ENCODE results near the gene EFCAB8. TPM values are rescaled to one million over a fixed set of nuclear protein-coding genes. Genes with fewer than 3 reads are reported as not detected.

The EFCAB8 gene
- polyA plus RNA-seq, 2 donors = 0.11 to 0.28 TPM

DNA sequence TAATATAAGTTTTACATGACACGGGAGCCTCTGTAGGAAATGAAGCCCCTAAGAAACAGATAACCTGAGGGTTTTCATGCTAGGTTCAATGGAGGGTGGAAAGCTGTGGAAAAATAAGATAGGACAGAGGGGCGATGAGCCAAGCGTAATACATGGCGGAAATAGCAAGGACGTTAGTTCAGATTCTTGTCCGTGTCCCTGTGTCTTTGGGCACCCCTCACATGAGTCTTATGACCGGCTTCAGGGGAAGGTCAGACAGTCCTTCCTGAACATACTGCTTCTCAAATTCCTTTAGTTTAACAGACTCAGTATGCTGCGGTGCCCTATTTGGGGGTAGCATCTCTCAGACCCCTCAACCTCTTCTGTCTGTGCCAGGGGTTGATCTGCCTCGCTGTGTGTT lies 20.8 kb downstream of the EFCAB8 start:
- no peak overlapping the region for H3K27ac ChIP-seq (ENCODE audit: low read depth in 2 of 2, low read length in 1 of 2)
- 94 to 96% methylated on average over 9 of the region's 9 CpGs for whole genome bisulfite sequencing, 2 donors

DNA sequence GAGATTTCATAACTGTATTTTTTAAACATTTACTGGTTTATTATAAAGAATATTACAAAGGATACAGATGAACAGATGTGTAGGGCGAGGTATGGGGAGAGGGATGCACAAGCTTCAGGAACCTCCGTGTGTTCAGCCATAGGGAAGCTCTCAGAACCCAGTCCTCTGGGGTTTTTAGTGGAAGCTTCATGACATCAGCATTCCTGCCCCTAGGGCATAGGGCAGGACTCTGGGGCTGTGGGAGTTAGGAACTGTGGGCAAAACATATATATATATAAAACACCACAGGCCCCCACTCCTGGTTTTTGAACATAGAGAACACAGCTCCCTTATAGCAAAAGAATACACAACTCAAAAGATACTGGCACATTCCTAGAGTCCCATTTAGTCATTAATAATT lies 21.9 kb downstream of the EFCAB8 start:
- 68 to 73% methylated on average over 2 of the region's 2 CpGs for WGBS, 2 donors
- Histone ChIP-seq H3K27ac (ENCODE audit: low read depth in 2 of 2, low read length in 1 of 2) (no peak overlapping the region), H3K27me3 (ENCODE audit: control insufficient read depth in 1 of 2, insufficient read depth in 2 of 2, low read length in 2 of 2) (no peaks in the 10 kb centered on the region), H3K4me3 (ENCODE audit: low read depth in 1 of 2, low read length in 2 of 2) (no peak overlapping the region), H3K4me1 (ENCODE audit: control insufficient read depth in 2 of 2, insufficient read depth in 2 of 2, low read length in 1 of 2) (peaks cover 0 to 2% of the 10 kb centered on the region in 2 donors), H3K9me3 (ENCODE audit: control insufficient read depth in 2 of 2, insufficient read depth in 1 of 2, low read depth in 1 of 2, low read length in 1 of 2) (peaks cover 0 to 3% of the 10 kb centered on the region in 2 donors), H3K36me3 (ENCODE audit: control insufficient read depth in 2 of 2, insufficient read depth in 2 of 2, low read length in 1 of 2) (no peaks in the 10 kb centered on the region)

More for the DNA sequence above, 20.8 kb downstream of the EFCAB8 start:
- Histone ChIP-seq H3K4me1 (ENCODE audit: control insufficient read depth in 2 of 2, insufficient read depth in 2 of 2, low read length in 1 of 2) (peaks cover 0 to under 1% of the 10 kb centered on the region in 2 donors), H3K36me3 (ENCODE audit: control insufficient read depth in 2 of 2, insufficient read depth in 2 of 2, low read length in 1 of 2) (no peaks in the 10 kb centered on the region), H3K4me3 (ENCODE audit: low read depth in 1 of 2, low read length in 2 of 2) (no peak overlapping the region), H3K27me3 (ENCODE audit: control insufficient read depth in 1 of 2, insufficient read depth in 2 of 2, low read length in 2 of 2) (no peaks in the 10 kb centered on the region), H3K9me3 (ENCODE audit: control insufficient read depth in 2 of 2, insufficient read depth in 1 of 2, low read depth in 1 of 2, low read length in 1 of 2) (peaks cover 0 to 3% of the 10 kb centered on the region in 2 donors)

DNA sequence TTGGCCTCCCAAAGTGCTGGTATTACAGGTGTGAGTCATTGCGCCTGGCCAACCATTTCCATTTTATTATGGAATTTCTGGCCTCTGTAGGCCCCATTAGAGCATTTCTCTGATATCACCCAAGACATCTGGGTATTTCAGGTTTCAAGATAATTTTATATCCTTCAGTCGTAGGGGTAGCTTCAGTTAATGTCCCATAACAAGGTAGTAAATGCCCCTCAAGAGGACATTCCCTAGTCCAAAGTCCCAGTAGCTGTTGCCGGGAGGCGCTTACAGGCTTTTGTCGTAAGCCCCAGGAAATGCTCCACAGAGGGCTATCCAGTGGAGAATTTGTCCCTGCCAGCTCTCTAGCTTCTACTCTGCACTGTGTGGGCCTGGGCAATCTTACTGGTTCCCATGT lies 24.4 kb downstream of the EFCAB8 start:
- WGBS, 2 donors = 78 to 84% methylated on average over 5 of the region's 5 CpGs
- H3K27me3 ChIP-seq (ENCODE audit: control insufficient read depth in 1 of 2, insufficient read depth in 2 of 2, low read length in 2 of 2) = no peaks in the 10 kb centered on the region

DNA sequence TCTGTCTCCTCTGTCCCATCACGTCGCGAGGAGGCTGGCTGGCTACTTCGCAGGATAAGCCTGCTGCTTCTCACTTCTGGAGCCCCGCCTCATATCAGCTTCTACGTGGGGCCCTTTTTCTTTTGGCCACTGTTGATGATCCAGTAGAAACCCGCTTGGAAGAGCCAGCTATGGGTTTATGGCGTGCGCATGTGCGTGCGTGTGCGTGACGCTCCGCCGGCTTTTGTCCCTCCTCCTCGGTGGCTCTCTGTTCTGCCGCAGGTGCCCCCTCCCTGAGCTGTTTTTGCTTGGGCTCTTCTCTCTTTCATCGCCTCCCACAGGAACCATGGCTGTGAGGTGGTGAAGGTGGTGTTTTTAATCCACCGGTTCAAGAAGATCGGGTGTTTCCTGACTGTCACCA lies 26.5 kb downstream of the EFCAB8 start:
- Histone ChIP-seq H3K27ac (ENCODE audit: low read depth in 2 of 2, low read length in 1 of 2) (no peak overlapping the region), H3K4me3 (ENCODE audit: low read depth in 1 of 2, low read length in 2 of 2) (no peak overlapping the region), H3K4me1 (ENCODE audit: control insufficient read depth in 2 of 2, insufficient read depth in 2 of 2, low read length in 1 of 2) (peaks cover 0 to 2% of the 10 kb centered on the region in 2 donors), H3K36me3 (ENCODE audit: control insufficient read depth in 2 of 2, insufficient read depth in 2 of 2, low read length in 1 of 2) (no peaks in the 10 kb centered on the region), H3K27me3 (ENCODE audit: control insufficient read depth in 1 of 2, insufficient read depth in 2 of 2, low read length in 2 of 2) (no peaks in the 10 kb centered on the region), H3K9me3 (ENCODE audit: control insufficient read depth in 2 of 2, insufficient read depth in 1 of 2, low read depth in 1 of 2, low read length in 1 of 2) (peaks cover 0 to 3% of the 10 kb centered on the region in 2 donors)
- 93 to 94% methylated on average over 20 of the region's 20 CpGs for WGBS, 2 donors

More for the DNA sequence above, 24.4 kb downstream of the EFCAB8 start:
- Histone ChIP-seq H3K4me1 (ENCODE audit: control insufficient read depth in 2 of 2, insufficient read depth in 2 of 2, low read length in 1 of 2) (peaks cover 0 to 2% of the 10 kb centered on the region in 2 donors), H3K36me3 (ENCODE audit: control insufficient read depth in 2 of 2, insufficient read depth in 2 of 2, low read length in 1 of 2) (no peaks in the 10 kb centered on the region), H3K9me3 (ENCODE audit: control insufficient read depth in 2 of 2, insufficient read depth in 1 of 2, low read depth in 1 of 2, low read length in 1 of 2) (peaks cover 0 to 3% of the 10 kb centered on the region in 2 donors), H3K27ac (ENCODE audit: low read depth in 2 of 2, low read length in 1 of 2) (no peak overlapping the region), H3K4me3 (ENCODE audit: low read depth in 1 of 2, low read length in 2 of 2) (no peak overlapping the region)

DNA sequence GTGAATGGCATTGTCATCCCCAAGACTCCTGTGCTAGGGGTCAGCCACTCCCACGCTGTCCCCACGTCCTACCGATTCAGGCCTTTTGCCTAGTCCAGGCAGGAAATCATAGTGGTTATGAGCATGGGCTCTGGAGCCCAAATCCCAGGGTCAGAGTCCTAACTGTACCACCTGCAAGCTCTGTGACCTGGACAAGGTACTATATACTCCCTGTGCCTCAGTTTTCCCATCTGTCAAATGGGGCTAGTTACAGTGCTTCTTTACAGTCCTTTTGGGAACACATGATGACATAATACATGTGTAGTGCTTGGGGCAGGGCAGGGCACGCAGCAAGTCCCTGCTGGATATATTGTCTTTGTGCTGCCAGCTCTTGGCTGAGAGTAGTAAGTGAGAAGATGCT lies 27.2 kb downstream of the EFCAB8 start:
- H3K27me3 ChIP-seq (ENCODE audit: control insufficient read depth in 1 of 2, insufficient read depth in 2 of 2, low read length in 2 of 2) = no peaks in the 10 kb centered on the region
- no peak overlapping the region for H3K27ac ChIP-seq (ENCODE audit: low read depth in 2 of 2, low read length in 1 of 2)
- peaks cover 0 to 2% of the 10 kb centered on the region in 2 donors for H3K4me1 ChIP-seq (ENCODE audit: control insufficient read depth in 2 of 2, insufficient read depth in 2 of 2, low read length in 1 of 2)
- WGBS, 2 donors = 83 to 87% methylated on average over 4 of the region's 4 CpGs
- H3K36me3 ChIP-seq (ENCODE audit: control insufficient read depth in 2 of 2, insufficient read depth in 2 of 2, low read length in 1 of 2) = no peaks in the 10 kb centered on the region
- peaks cover 0 to 3% of the 10 kb centered on the region in 2 donors for H3K9me3 ChIP-seq (ENCODE audit: control insufficient read depth in 2 of 2, insufficient read depth in 1 of 2, low read depth in 1 of 2, low read length in 1 of 2)
- no peak overlapping the region for H3K4me3 ChIP-seq (ENCODE audit: low read depth in 1 of 2, low read length in 2 of 2)

DNA sequence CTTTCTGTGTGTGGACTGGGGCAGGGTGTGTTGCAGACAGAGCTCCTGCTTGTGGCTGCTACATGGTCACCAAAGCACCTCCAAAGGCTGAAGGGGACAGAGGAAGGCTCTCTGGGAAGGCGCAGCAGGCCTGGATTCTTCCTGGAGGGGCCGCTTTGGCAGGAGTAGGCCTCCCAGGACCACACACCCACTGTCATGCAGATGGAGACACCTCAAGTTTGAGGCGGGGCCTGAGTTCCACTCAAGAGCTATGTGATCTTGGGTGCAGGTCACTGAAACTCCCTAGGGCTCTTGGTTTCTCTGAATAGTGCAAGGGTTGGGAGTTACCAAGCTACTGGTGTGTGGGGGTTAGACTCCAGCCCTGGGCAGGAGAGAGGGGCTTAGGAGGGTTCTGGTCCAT lies 27.9 kb downstream of the EFCAB8 start:
- Histone ChIP-seq H3K4me3 (ENCODE audit: low read depth in 1 of 2, low read length in 2 of 2) (no peak overlapping the region), H3K9me3 (ENCODE audit: control insufficient read depth in 2 of 2, insufficient read depth in 1 of 2, low read depth in 1 of 2, low read length in 1 of 2) (peaks cover 0 to 3% of the 10 kb centered on the region in 2 donors), H3K4me1 (ENCODE audit: control insufficient read depth in 2 of 2, insufficient read depth in 2 of 2, low read length in 1 of 2) (peaks cover 0 to 2% of the 10 kb centered on the region in 2 donors), H3K27ac (ENCODE audit: low read depth in 2 of 2, low read length in 1 of 2) (no peak overlapping the region), H3K36me3 (ENCODE audit: control insufficient read depth in 2 of 2, insufficient read depth in 2 of 2, low read length in 1 of 2) (no peaks in the 10 kb centered on the region), H3K27me3 (ENCODE audit: control insufficient read depth in 1 of 2, insufficient read depth in 2 of 2, low read length in 2 of 2) (no peaks in the 10 kb centered on the region)
- 60 to 73% methylated on average over 3 of the region's 3 CpGs for WGBS, 2 donors

DNA sequence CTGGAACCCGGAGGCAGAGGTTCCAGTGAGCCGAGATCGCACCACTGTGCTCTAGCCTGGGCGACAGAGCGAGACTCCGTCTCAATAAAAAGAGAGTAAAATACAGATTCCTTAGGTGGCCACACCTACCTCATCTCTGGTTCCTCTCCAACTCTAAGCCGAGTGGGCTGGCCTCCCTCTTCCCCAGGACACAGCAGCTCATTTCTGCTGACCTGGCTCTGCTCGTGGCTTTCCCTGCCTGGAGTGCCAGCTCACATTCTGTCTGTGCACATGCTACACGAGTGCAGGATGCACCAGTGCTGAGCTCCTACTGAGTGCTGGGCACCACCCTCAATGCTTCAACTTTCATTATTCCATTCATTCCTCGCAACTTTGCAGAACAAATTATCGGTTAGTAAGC lies 28.8 kb downstream of the EFCAB8 start:
- Histone ChIP-seq H3K4me3 (ENCODE audit: low read depth in 1 of 2, low read length in 2 of 2) (no peak overlapping the region), H3K4me1 (ENCODE audit: control insufficient read depth in 2 of 2, insufficient read depth in 2 of 2, low read length in 1 of 2) (peaks cover 0 to 2% of the 10 kb centered on the region in 2 donors), H3K27me3 (ENCODE audit: control insufficient read depth in 1 of 2, insufficient read depth in 2 of 2, low read length in 2 of 2) (no peaks in the 10 kb centered on the region), H3K9me3 (ENCODE audit: control insufficient read depth in 2 of 2, insufficient read depth in 1 of 2, low read depth in 1 of 2, low read length in 1 of 2) (no peaks in the 10 kb centered on the region), H3K36me3 (ENCODE audit: control insufficient read depth in 2 of 2, insufficient read depth in 2 of 2, low read length in 1 of 2) (no peaks in the 10 kb centered on the region), H3K27ac (ENCODE audit: low read depth in 2 of 2, low read length in 1 of 2) (no peak overlapping the region)
- WGBS, 2 donors = 81 to 83% methylated on average over 11 of the region's 11 CpGs

DNA sequence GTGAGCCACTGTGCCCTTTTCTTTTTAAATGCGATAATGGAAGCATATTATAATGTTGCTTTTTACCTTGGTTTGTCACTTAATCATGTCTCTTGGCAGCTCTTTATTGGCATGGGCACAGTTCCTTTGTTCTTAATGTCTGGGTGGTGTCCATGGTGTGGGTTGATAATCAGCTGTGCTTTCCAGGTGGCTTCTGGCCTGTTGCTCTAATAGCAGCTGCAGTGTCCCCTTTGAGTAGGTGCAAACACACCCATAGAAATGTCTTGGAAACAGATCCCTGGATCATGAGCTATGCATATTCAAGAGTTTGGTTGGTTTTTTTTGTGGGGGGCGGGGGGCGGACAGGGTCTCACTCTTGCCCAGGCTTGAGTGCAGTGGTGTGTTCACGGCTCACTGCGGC lies 29.9 kb downstream of the EFCAB8 start:
- H3K27me3 ChIP-seq (ENCODE audit: control insufficient read depth in 1 of 2, insufficient read depth in 2 of 2, low read length in 2 of 2) = no peaks in the 10 kb centered on the region
- H3K27ac ChIP-seq (ENCODE audit: low read depth in 2 of 2, low read length in 1 of 2) = no peak overlapping the region
- H3K4me3 ChIP-seq (ENCODE audit: low read depth in 1 of 2, low read length in 2 of 2) = no peak overlapping the region
- H3K36me3 ChIP-seq (ENCODE audit: control insufficient read depth in 2 of 2, insufficient read depth in 2 of 2, low read length in 1 of 2) = no peaks in the 10 kb centered on the region
- peaks cover 0 to 2% of the 10 kb centered on the region in 2 donors for H3K4me1 ChIP-seq (ENCODE audit: control insufficient read depth in 2 of 2, insufficient read depth in 2 of 2, low read length in 1 of 2)
- 59 to 70% methylated on average over 5 of the region's 5 CpGs for whole genome bisulfite sequencing, 2 donors
- H3K9me3 ChIP-seq (ENCODE audit: control insufficient read depth in 2 of 2, insufficient read depth in 1 of 2, low read depth in 1 of 2, low read length in 1 of 2) = no peaks in the 10 kb centered on the region

DNA sequence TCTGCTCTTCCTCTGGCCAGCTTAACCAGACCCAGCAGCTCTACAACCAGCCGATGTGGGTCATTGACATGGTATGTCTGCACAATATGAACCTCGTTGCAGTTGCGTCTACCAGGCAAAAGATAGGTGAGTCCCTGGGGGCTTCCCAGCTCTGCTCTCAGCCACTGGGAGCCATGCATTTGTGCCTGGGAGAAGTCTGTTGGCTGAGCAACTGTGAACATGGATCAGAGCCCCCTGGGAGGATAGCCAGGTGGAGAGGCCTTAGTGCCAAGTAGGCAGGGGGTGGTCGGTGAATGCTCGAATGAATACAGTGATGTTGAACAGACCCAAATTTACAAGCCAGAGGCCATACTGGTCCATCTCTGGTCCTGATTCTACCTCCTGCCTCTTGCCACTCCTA lies 30.6 kb downstream of the EFCAB8 start:
- Histone ChIP-seq H3K4me1 (ENCODE audit: control insufficient read depth in 2 of 2, insufficient read depth in 2 of 2, low read length in 1 of 2) (peaks cover 0 to 2% of the 10 kb centered on the region in 2 donors), H3K36me3 (ENCODE audit: control insufficient read depth in 2 of 2, insufficient read depth in 2 of 2, low read length in 1 of 2) (no peaks in the 10 kb centered on the region), H3K9me3 (ENCODE audit: control insufficient read depth in 2 of 2, insufficient read depth in 1 of 2, low read depth in 1 of 2, low read length in 1 of 2) (no peaks in the 10 kb centered on the region), H3K4me3 (ENCODE audit: low read depth in 1 of 2, low read length in 2 of 2) (no peak overlapping the region), H3K27ac (ENCODE audit: low read depth in 2 of 2, low read length in 1 of 2) (no peak overlapping the region), H3K27me3 (ENCODE audit: control insufficient read depth in 1 of 2, insufficient read depth in 2 of 2, low read length in 2 of 2) (no peaks in the 10 kb centered on the region)
- 71 to 80% methylated on average over 5 of the region's 5 CpGs for WGBS, 2 donors

DNA sequence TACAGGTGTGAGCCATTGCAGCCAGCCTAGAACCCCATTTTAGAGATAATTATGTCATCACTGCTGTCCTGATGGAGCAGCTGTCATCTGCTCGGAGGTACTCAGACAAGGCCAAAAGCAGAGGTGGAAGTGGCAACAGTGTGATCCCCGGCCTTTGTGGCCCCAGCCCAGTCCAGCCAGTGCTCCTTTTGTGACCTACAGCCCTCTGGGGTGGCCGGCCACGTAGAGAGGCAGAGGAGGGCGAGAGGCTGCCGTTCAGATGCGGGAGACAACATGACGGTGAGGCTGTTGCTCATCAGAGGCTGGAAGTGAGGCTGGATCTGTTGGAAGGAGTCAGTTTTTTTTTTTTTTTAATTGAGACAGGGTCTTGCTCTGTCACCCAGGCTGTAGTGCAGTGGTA lies 32.8 kb downstream of the EFCAB8 start:
- Histone ChIP-seq H3K27ac (ENCODE audit: low read depth in 2 of 2, low read length in 1 of 2) (no peak overlapping the region), H3K9me3 (ENCODE audit: control insufficient read depth in 2 of 2, insufficient read depth in 1 of 2, low read depth in 1 of 2, low read length in 1 of 2) (no peaks in the 10 kb centered on the region), H3K27me3 (ENCODE audit: control insufficient read depth in 1 of 2, insufficient read depth in 2 of 2, low read length in 2 of 2) (no peaks in the 10 kb centered on the region), H3K4me3 (ENCODE audit: low read depth in 1 of 2, low read length in 2 of 2) (no peak overlapping the region), H3K36me3 (ENCODE audit: control insufficient read depth in 2 of 2, insufficient read depth in 2 of 2, low read length in 1 of 2) (no peaks in the 10 kb centered on the region), H3K4me1 (ENCODE audit: control insufficient read depth in 2 of 2, insufficient read depth in 2 of 2, low read length in 1 of 2) (no peaks in the 10 kb centered on the region)
- 90% methylated on average over 8 of the region's 8 CpGs for WGBS, 2 donors

All from esophagus (tissue), 2 donors.